ENCODE data around the gene RPUSD3.

The RPUSD3 gene

DNA sequence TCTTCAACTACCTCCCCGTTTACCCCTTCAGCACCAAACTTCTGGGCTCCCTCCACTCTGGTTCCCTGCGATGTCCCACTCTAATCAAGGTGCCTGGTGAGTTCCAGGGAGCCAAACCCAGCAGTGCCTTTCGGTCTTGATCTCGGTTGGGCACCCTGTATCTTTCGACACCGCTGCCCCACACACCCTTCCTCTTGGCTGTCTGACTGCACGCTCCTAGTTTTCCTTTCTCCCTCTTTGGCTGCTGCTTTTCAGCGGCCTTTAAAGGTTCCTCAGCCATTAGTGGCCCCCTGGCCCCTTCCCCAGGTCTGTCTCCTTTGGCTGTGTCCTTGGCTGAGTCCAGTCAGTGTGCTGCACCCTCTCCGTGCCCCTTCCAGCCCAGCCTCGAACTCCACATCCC is 33.0 kb downstream of the RPUSD3 start:
- DNase-seq: no peak
- Histone ChIP-seq H3K9me3 (ENCODE audit: severe bottlenecking) (no peaks in the 10 kb centered on the region), H3K27me3 (ENCODE audit: insufficient read depth, low read depth, severe bottlenecking) (no peaks in the 10 kb centered on the region), H3K27ac (peak overlapping the region; percentile 86), H3K36me3 (peaks cover 3% of the 10 kb centered on the region), H3K4me3 (ENCODE audit: low read depth, low read length) (peak overlapping the region; percentile 68; the same call in 1 of the 2 replicates)
- TF ChIP-seq, protein P1, sequence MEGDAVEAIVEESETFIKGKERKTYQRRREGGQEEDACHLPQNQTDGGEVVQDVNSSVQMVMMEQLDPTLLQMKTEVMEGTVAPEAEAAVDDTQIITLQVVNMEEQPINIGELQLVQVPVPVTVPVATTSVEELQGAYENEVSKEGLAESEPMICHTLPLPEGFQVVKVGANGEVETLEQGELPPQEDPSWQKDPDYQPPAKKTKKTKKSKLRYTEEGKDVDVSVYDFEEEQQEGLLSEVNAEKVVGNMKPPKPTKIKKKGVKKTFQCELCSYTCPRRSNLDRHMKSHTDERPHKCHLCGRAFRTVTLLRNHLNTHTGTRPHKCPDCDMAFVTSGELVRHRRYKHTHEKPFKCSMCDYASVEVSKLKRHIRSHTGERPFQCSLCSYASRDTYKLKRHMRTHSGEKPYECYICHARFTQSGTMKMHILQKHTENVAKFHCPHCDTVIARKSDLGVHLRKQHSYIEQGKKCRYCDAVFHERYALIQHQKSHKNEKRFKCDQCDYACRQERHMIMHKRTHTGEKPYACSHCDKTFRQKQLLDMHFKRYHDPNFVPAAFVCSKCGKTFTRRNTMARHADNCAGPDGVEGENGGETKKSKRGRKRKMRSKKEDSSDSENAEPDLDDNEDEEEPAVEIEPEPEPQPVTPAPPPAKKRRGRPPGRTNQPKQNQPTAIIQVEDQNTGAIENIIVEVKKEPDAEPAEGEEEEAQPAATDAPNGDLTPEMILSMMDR (IDR thresholded peaks at IDR 0.05; ENCODE audit: low read depth, low read length): no peak

DNA sequence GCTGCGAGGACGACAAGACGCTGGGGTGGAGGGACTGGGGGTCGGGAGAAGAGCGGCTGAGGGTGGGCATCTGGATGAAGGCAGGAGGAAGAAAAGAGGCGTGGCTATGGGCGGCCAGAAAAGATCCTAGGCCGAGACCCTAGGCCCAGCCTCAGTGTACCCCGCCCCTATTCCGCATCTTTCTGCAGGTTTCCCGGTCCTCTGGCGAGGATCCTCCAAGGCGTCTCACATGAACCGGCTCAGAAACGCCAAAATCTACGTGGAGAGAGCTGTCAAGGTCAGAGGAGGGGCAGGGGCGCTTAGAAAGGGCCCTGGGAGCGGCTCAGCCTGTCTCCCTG is 33.4 kb downstream of the RPUSD3 start:
- H3K9me3 ChIP-seq (ENCODE audit: severe bottlenecking): no peaks in the 10 kb centered on the region
- peak overlapping the region; percentile 86 for H3K27ac ChIP-seq
- DNase-seq: no peak
- H3K4me3 ChIP-seq (ENCODE audit: low read depth, low read length): peak overlapping the region; percentile 68
- TF ChIP-seq, protein P1 (IDR thresholded peaks at IDR 0.05; ENCODE audit: low read depth, low read length): no peak
- H3K36me3 ChIP-seq: peaks cover 7% of the 10 kb centered on the region
- no peaks in the 10 kb centered on the region for H3K27me3 ChIP-seq (ENCODE audit: insufficient read depth, low read depth, severe bottlenecking)

DNA sequence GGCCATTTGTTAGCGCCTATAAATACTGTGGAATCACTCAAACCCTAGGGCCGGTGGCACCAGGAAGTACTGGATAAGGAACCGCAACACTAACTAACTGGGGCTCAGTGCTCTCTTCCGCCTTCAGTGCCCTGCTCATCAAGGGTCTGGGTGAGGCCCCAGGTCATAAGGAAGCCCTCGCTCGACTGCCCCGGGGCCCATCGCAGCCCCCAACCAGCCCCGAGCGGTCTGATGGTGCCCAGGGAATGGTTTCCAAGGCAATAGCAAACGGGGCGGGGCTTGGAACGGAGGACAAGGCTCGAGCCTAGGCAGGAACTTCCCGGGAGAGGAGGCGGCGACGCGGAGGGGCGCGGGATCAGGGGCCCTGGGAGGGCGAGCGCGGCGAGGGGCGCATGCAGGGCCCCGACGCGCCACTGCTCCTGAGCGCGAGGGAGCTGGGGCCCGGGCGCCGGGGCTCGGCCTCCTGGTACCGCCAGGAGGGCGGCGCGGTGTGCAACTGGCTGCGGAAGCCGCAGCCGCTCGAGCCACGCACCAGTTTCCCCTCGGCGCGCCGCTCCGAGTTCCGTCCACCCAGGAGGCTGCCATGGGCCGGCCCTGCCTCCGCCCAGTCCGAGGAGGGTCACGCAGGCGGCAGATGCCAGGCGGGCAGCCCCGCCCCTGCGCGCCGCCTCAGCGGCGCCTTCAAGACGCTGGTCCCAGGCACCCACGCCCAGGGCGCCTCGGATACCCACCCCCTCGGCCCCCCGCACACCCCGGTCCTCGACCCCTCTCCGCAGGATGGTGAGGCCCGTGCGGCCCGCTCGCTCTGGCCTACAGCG is 34.0 kb downstream of the RPUSD3 start, which contains the start of gene TTLL3:
Gene TTLL3, plus strand, starts transcription at position 648 of the 818 bp plus-strand sequence. CDS start 400 bp downstream, outside the sequence.
- peak; percentile 79 for DNase-seq
- Histone ChIP-seq H3K27me3 (ENCODE audit: insufficient read depth, low read depth, severe bottlenecking) (no peaks in the 10 kb centered on the region), H3K4me3 (ENCODE audit: low read depth, low read length) (peak within 1 kb of the TSS; percentile 68), H3K27ac (peak within 1 kb of the TSS; percentile 86), H3K36me3 (peaks cover 13% of the 10 kb centered on the region), H3K9me3 (ENCODE audit: severe bottlenecking) (no peaks in the 10 kb centered on the region)
- TF ChIP-seq, protein P1 (IDR thresholded peaks at IDR 0.05; ENCODE audit: low read depth, low read length): no peak

DNA sequence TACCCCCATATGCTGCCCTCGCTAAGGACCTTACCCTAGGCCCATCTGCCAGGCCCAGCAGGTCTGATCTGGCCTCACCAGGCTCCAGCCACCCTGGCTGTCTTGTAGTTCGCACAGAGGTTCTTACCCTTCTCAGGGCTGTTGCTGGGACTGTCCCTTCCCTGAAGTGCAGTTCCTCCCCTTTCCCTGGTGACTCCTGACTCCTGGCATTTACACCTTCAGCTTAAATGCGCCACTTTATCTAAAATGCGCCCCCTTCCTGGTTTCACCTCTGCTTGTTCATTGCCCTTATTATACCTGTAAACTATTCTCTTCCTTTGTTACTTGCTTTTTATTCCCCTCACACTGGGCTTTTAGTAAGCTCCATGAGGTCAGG is 34.6 kb downstream of the RPUSD3 start:
- Histone ChIP-seq H3K36me3 (peaks cover 19% of the 10 kb centered on the region), H3K9me3 (ENCODE audit: severe bottlenecking) (no peaks in the 10 kb centered on the region), H3K27me3 (ENCODE audit: insufficient read depth, low read depth, severe bottlenecking) (no peaks in the 10 kb centered on the region), H3K27ac (peak overlapping the region; percentile 86), H3K4me3 (ENCODE audit: low read depth, low read length) (peak overlapping the region; percentile 68)
- peak; percentile 44 for DNase-seq
- TF ChIP-seq, protein P1 (IDR thresholded peaks at IDR 0.05; ENCODE audit: low read depth, low read length): no peak

DNA sequence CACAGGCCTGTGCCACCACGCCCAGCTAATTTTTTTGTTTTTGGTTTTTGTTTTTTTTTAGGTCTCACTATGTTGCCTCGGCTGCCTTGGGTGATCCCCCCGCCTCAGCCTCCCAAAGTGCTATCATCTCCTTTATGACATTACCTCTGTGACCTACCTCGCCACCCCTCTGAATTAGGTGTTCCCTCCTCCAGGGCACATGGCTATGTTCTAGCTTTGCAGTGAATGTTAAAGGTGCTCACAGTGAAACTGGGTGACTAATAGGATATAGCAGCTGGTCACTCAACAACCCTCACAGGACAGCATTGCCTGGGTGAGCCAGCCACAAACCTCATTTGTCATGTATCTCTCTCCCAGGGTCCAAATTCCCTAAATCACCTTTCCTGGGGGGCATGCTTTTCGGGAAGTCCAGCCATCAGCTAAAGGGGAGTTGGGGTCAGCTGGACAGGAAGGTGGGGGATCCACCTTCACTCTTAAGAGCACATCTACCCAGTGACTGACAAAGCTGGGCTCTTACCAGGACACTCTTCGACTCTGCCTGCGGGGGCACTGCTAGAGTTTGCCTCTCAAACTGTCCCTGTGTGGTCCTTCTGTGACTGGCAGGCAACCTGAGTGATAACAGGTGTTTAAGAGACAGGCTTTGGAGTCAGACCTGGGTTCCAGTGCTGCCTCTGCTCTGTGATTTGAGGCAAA is 35.3 kb downstream of the RPUSD3 start:
- TF ChIP-seq, protein P1 (IDR thresholded peaks at IDR 0.05; ENCODE audit: low read depth, low read length): peak; percentile 65
- DNase-seq: peak; percentile 71
- H3K27ac ChIP-seq: peak overlapping the region; percentile 86
- no peaks in the 10 kb centered on the region for H3K27me3 ChIP-seq (ENCODE audit: insufficient read depth, low read depth, severe bottlenecking)
- H3K4me3 ChIP-seq (ENCODE audit: low read depth, low read length): no peak overlapping the region
- no peaks in the 10 kb centered on the region for H3K9me3 ChIP-seq (ENCODE audit: severe bottlenecking)
- peaks cover 26% of the 10 kb centered on the region for H3K36me3 ChIP-seq
